SH-SY5Y (cell line): ENCODE data around the gene MAN1A1.

Experiments
- GATA2 ChIP-seq: IDR thresholded peaks from 2 replicates; pipeline ENCODE4 v1.6.1; 2011; ENCODE audit warnings: mild to moderate bottlenecking, low read depth, low read length
- GATA3 ChIP-seq: IDR thresholded peaks from 2 replicates; pipeline ENCODE4 v1.6.1; 2011; ENCODE audit warnings: low read depth, mild to moderate bottlenecking, low read length, moderate library complexity

The MAN1A1 gene

GRCh38 chr6:119243037-119243436 lies 106.5 kb downstream of the MAN1A1 start:
- TF ChIP-seq GATA2: no peak
- no peak for TF ChIP-seq GATA3

- TF ChIP-seq GATA2: no peak
- no peak for TF ChIP-seq GATA3
Measured at GRCh38 chr6:119241540-119242309, 107.8 kb downstream of the MAN1A1 start.

GRCh38 chr6:119241111-119241465 lies 108.5 kb downstream of the MAN1A1 start:
- TF ChIP-seq GATA3 (no peak), GATA2 (no peak)

GRCh38 chr6:119240257-119241110 lies 109.1 kb downstream of the MAN1A1 start:
- no peak for TF ChIP-seq GATA2
- no peak for TF ChIP-seq GATA3

- TF ChIP-seq GATA2 (no peak), GATA3 (no peak)
Measured at GRCh38 chr6:119237177-119237715, 112.3 kb downstream of the MAN1A1 start.

- TF ChIP-seq GATA3 (no peak), GATA2 (no peak)
Measured at GRCh38 chr6:119234941-119235340, 114.6 kb downstream of the MAN1A1 start.

GRCh38 chr6:119234457-119234856 lies 115.1 kb downstream of the MAN1A1 start:
- TF ChIP-seq GATA3 (no peak), GATA2 (no peak)

- TF ChIP-seq GATA3: no peak
- TF ChIP-seq GATA2: no peak
Measured at GRCh38 chr6:119233312-119233984, 116.1 kb downstream of the MAN1A1 start.

- TF ChIP-seq GATA3 (no peak), GATA2 (no peak)
Measured at GRCh38 chr6:119231394-119231793, 118.2 kb downstream of the MAN1A1 start.

GRCh38 chr6:119230160-119230559 lies 119.4 kb downstream of the MAN1A1 start:
- TF ChIP-seq GATA3: no peak
- TF ChIP-seq GATA2: no peak

GRCh38 chr6:119227377-119227776 lies 122.2 kb downstream of the MAN1A1 start:
- TF ChIP-seq GATA2 (no peak), GATA3 (no peak)

GRCh38 chr6:119226089-119226488 lies 123.5 kb downstream of the MAN1A1 start:
- TF ChIP-seq GATA2 (no peak), GATA3 (no peak)

- TF ChIP-seq GATA3: no peak
- no peak for TF ChIP-seq GATA2
Measured at GRCh38 chr6:119224095-119224701, 125.4 kb downstream of the MAN1A1 start.

- TF ChIP-seq GATA2: no peak
- no peak for TF ChIP-seq GATA3
Measured at GRCh38 chr6:119220452-119220851, 129.1 kb downstream of the MAN1A1 start.
